ENCODE data around the gene DMRT1. TPM values are rescaled to one million over a fixed set of nuclear protein-coding genes. Genes with fewer than 3 reads are reported as not detected.

Gene DMRT1
- under 0.01 and 0.16 TPM in 2 replicates for total RNA-seq

DNA sequence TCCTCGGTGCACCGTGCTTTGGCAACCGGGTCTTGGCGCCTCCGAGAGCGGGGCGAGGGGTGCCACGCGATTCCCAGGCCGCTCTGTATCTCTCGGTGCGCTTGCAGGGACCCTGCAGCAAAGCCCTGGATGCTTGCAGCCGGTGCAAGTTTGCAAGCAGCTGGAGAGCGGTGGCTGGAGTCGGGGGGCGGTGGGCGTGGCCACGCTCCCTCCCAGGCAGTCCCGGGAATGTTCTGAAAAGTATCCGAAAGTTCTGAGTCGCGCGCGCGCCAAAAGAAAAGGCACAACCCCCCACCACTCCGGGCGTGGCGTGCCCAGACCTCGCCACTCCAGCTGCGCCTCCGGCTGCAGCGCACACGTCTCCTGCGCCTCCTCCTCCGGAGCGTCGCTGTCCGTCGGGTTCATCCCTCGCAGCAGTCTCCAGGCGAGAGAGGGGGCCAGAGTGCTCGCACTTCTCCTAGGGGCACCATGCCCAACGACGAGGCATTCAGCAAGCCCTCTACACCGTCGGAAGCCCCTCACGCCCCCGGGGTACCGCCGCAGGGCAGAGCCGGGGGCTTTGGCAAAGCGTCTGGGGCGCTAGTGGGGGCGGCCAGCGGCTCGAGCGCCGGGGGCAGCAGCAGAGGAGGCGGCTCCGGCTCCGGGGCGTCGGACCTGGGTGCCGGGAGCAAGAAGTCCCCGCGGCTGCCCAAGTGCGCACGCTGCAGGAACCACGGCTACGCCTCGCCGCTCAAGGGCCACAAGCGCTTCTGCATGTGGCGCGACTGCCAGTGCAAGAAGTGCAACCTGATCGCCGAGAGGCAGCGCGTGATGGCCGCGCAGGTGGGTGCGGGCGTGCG is at the start of gene DMRT1:
Gene DMRT1 (plus strand): TSS at position 327 of the 839 bp plus-strand sequence. CDS start 142 bp downstream, at position 469.

DNA sequence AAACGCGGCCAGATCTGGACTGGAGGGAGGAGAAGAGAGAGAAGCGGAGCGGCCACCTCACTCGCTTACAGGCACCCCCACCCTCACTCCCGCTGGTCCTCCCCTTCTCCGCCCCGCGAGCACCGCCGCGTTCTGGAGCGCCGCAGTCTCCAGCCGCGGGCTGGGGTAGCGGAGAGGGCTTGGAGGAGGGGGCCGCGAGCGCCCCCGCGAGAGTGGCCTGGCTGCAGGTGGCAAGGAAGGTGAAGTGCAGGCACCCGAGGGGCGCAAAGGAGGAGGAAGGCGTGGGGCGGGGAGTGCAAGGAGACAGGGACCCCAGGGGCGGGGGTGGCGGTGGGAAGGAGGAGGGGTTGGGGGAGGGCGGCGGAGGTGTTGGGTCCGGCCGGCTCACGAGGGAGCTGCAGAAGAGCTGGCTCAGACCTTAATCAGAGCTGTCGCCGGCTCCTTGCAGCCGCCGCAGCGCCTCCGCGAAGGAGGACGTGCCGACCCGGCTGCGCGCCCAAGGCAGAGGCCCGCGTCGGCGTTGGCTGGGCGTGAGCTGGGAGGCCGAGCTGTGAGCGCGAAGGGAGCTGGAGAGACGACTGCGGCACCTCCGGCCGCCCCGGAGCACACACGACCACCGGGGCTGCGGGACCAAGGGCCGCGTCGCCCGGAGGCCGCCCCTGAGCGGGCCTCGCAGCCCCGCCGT is 134.9 kb downstream of the DMRT1 start, which contains the start of gene DMRT3:
Gene DMRT3 (plus strand): TSS at position 398 of the 685 bp plus-strand sequence. CDS start 347 bp downstream, outside the sequence.

Other genes with a start within 250 kb of the DMRT1 start
- 8.8 and 9.6 TPM in 2 replicates for gene DMRT3, start 135.0 kb downstream of the DMRT1 start, total RNA-seq
- 0.25 and 0.65 TPM in 2 replicates for gene DMRT2, start 208.7 kb downstream of the DMRT1 start, total RNA-seq

Measured in mesangial cell (primary cell).